Stimulated activated CD8-positive, alpha-beta memory T cell treated with anti-CD3 and anti-CD28 coated beads, Interleukin-15, amount 100 ng/mL, for 48 hours (primary cell): ENCODE results near the gene EEPD1.
"Not testable (repeated sequence)": the region's sequence is repeated elsewhere in the genome, so short reads cannot be mapped to it uniquely, and the experiment has no call there.

Experiments used
- DNase-seq, 2 donors: peaks; one replicate each; pipeline ENCODE4 v3.0.0-alpha.2; 2020; ENCODE audit warnings: low read depth in 2 of 2

The EEPD1 gene

DNA sequence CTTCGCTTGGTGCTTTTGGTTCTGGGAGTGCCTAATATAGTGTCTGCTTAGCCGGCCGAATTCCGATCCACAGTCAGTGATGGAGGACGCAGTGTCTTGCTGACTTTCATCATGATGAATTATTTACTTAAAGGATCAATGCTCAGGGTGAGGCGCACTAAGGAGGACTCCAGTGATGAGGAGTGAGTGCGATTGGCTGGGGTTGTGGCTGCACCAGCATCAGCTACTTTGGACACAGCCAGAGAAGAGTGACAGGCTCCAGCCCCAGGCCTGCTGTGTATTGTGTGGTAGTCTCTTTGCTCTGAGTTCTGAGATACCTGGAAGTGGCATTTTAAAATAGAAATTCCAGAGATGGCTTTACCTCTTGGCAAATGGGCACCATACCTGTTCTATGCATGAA is 163.3 kb downstream of the EEPD1 start:
- DNase-seq = no peak

DNA sequence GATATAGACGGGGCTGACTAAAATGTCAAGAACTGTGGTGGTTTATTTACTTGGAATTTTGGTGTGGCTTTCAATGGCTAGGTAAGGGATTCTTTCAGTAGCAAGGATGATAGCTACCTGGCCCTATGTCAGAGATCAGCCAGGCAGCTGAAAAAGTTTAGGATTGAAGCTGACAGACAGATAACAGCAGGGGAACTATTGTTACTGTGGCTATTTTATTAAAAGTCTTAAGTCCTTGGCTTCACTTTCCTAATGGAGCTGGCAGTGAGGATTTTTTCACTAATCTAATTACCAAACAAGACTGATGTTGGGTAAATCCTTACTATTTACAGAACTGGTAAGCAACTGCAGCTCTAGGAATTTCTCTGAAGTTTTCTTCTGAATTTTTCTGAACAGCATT is 164.2 kb downstream of the EEPD1 start:
- no peak for DNase-seq

- DNase-seq = no peak
Measured at GRCh38 chr7:36318116-36318515, 165.1 kb downstream of the EEPD1 start.

DNA sequence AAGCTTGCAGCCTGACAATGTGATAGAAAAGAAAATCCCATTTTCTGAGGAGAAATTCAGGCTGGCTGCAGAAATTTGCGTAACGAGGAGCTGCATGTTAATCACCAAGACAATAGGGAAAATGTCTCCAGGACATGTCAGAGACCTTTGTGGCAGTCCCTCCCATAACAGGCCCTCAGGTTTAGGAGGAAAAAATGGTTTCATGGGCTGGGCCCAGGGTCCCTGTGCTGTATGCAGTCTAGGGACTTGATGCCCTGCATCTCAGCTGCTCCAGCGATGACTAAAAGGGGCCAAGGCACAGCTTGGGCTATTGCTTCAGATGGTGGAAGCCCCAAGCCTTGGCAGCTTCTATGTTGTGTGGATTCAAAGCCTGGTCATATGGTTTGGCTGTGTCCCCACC is 168.2 kb downstream of the EEPD1 start:
- DNase-seq = not testable (repeated sequence)

DNA sequence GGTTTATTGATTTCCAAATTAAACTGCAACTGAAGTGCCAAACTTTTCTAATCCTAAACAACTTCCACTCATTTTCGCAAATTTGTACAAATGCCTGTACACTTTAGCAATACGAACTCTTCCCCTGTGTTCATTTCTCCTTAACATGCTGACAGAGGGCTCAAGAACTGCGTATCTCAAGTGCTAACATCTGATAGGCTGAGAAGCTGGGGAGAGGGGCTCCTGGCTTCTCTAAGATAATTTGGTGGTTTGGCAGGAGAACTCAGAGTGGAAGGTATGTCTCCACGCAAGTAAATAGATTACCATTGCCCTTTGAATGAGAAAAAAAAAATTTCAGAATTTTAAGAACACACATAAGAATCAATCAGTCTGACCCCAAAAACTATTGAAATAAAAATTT is 183.3 kb downstream of the EEPD1 start:
- DNase-seq = no peak

GRCh38 chr7:36338256-36338655 is 185.2 kb downstream of the EEPD1 start:
- no peak for DNase-seq

- no peak for DNase-seq
Measured at GRCh38 chr7:36343548-36343947, 190.5 kb downstream of the EEPD1 start.

DNA sequence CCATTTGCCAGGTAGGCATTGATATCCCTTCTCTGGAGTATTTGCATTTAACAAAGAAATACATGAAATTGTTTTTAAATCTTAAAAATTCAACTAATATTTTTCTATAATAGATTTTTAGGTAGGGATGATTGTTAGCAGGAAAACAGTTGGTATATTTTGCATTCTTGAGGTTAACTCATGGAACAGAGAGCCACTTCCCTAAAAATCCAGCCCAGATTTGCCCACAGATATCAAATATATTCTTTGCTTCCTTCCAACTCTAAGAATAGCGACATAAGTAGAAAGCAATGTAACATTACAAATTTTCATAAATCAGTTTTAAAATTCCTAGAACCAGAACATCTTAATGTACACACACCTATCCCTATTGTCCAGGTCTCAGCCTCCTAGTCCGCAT is 191.6 kb downstream of the EEPD1 start:
- DNase-seq = no peak

DNA sequence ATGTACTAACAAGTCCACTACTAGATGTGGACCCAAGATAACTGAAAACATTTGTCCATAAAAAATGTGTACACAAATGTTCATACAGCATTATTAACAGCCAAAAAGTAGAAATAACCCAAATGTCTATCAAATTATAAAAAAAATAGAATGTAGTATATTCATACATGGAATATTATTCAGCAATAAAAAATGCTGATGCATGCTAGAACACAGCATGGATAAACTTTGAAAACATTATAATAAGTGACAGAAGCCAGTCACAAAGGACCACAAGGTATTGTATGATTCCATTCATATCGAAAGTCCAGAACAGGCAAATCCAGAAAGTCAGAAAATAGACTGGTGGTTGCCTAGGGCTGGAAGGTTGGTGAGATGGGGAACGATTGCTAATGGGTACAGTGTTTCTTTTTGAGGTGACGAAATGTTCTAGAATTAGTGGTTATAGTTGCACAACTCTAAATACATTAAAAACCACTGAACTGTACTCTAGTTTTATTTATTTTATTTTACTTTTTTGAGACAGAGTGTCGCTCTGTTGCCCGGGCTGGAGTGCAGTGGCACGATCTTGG is 193.3 kb downstream of the EEPD1 start:
- no peak for DNase-seq

DNA sequence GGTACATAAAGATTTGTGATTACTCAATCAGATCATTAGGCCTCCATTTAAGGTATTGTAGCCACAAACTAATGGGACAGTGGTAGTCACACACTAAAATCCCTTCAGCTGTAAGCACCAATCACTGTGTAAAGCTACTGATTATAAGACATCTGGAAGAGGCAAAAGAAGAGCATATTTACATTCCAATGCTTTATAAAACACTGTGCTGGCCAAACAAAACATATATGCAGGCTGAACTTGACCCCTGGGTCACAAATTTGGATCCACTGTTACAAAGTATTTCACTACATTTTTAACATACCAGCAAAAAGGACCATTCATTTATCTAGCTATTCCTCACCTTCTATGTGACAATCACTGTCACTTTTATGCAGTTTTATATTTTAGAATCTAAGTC is 195.2 kb downstream of the EEPD1 start:
- no peak for DNase-seq

DNA sequence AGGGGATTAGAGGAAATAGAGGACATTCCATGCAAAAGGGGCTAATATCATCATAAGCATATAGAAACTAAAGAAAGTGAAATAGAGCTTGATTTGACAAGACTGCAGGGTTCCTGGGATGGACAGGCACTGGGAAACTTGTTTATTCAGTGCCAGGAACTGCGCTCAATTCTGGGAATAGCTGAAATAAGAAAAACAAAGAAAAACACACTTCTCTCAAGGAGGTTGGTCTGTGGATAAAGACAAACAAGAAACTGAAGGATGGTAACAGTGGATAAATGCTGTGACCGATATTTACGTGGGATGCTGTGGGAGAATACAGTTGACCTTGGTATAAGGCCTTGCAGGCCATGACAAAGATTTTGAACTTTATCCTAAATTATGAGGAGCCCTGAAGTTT is 195.7 kb downstream of the EEPD1 start:
- no peak for DNase-seq

DNA sequence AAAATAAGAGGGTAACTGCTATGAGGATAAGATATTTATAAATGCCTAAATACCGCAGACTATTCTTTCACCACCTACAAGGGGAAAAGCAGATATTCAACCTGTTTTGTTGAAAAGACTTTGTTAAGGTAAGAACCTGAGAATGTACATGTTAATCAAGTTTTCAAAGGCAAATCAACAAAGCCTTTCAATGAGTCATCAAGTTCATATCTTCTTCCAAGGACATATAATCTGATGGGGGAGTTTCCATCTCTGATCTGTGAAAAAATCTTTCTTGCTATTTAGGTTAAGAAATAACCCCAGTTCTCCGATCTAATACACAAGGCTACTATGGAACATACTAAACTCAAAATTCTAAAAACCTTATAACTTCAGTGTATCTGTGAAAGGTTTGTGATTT is 196.6 kb downstream of the EEPD1 start:
- no peak for DNase-seq
